ENCODE measurements around the gene SHC4.

The SHC4 gene

DNA sequence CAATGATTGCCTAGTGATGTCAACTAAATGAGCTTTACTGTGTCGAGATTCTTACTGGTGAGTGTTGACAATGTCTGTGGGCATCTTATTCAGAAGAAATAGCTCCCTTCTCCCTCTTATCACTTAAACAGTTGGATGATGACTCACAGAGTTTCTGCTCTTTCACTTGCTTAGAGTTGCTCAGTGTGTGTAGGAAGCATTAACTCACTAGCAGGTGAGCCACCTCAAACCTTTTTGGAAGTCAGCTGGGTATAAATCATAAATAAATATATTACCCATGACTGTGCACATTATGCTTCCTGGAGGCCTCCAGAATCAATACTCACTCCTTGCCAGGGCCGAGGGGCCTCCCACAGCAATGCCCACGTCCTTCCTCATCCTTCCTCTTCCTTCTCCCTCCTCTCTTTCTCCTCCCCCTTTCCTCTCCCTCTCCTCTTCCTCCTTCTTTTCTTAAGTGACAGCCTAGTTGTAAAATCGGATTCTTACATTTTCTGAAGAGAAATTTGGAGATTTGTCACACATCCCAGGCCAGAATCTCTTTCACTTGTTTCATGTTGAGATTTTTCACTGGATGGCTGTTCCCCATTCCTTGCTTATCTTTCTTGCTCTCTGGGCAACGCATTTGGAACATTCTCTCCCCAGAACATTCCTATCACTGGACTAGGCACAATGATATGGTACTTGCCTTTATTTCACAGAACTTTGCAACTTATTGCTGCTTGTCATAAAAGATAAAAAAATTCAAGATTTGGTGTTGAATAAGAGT, 17.5 kb downstream of the SHC4 start:
- no peak overlapping the region for H3K4me3 ChIP-seq (IDR thresholded peaks at IDR 0.05; ENCODE audit: insufficient read depth, low read depth, low read length)
- TF ChIP-seq CTCF (conservative IDR thresholded peaks at IDR 0.05; ENCODE audit: low read depth, low read length), result no peak
- no peaks in the 10 kb centered on the region for H3K4me1 ChIP-seq (ENCODE audit: low read depth, poor library complexity, severe bottlenecking)
- no peak overlapping the region for H3K27ac ChIP-seq
- no peaks in the 10 kb centered on the region for H3K27me3 ChIP-seq (ENCODE audit: insufficient read depth, low read depth)
- no peaks in the 10 kb centered on the region for H4K20me1 ChIP-seq (ENCODE audit: insufficient read depth)
- no peak overlapping the region for H3K4me2 ChIP-seq
- H3K79me2 ChIP-seq (ENCODE audit: insufficient read depth, low read depth), result no peaks in the 10 kb centered on the region
- H2AFZ ChIP-seq (ENCODE audit: low read depth), result no peak overlapping the region
- no peak overlapping the region for H3K9ac ChIP-seq
- H3K36me3 ChIP-seq (ENCODE audit: insufficient read depth), result no peaks in the 10 kb centered on the region

GRCh38 chr15:48945386-48945785, 18.3 kb downstream of the SHC4 start:
- no peaks in the 10 kb centered on the region for H3K36me3 ChIP-seq (ENCODE audit: insufficient read depth)
- TF ChIP-seq CTCF (conservative IDR thresholded peaks at IDR 0.05; ENCODE audit: low read depth, low read length), result no peak
- H3K27me3 ChIP-seq (ENCODE audit: insufficient read depth, low read depth), result no peaks in the 10 kb centered on the region
- no peaks in the 10 kb centered on the region for H4K20me1 ChIP-seq (ENCODE audit: insufficient read depth)
- no peaks in the 10 kb centered on the region for H3K4me1 ChIP-seq (ENCODE audit: low read depth, poor library complexity, severe bottlenecking)
- no peaks in the 10 kb centered on the region for H3K79me2 ChIP-seq (ENCODE audit: insufficient read depth, low read depth)
- no peak overlapping the region for H3K4me2 ChIP-seq
- H2AFZ ChIP-seq (ENCODE audit: low read depth), result no peak overlapping the region
- H3K4me3 ChIP-seq (IDR thresholded peaks at IDR 0.05; ENCODE audit: insufficient read depth, low read depth, low read length), result no peak overlapping the region
- H3K27ac ChIP-seq, result no peak overlapping the region
- H3K9ac ChIP-seq, result no peak overlapping the region

DNA sequence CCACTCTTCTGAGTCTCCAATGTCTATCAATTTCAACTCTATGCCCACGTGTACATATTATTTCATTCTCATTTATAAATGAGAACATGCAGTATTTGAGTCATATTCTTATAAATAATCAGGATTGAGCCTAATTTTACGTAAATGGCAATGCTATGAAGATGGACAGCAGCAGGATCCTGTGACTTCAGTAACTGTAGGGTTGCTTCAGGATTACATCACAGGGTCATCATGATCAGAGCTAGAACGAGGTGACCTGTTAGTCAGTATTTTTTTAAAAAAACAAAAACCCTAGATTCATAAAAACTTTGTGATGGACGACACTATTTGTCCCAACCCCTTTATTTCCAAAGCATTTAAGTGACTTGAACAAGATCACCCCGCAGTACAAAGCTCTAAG, 21.8 kb downstream of the SHC4 start:
- no peaks in the 10 kb centered on the region for H3K4me1 ChIP-seq (ENCODE audit: low read depth, poor library complexity, severe bottlenecking)
- TF ChIP-seq CTCF (conservative IDR thresholded peaks at IDR 0.05; ENCODE audit: low read depth, low read length), result no peak
- H3K9ac ChIP-seq, result no peak overlapping the region
- no peak overlapping the region for H3K4me3 ChIP-seq (IDR thresholded peaks at IDR 0.05; ENCODE audit: insufficient read depth, low read depth, low read length)
- no peaks in the 10 kb centered on the region for H4K20me1 ChIP-seq (ENCODE audit: insufficient read depth)
- no peak overlapping the region for H3K27ac ChIP-seq
- no peak overlapping the region for H3K4me2 ChIP-seq
- no peaks in the 10 kb centered on the region for H3K27me3 ChIP-seq (ENCODE audit: insufficient read depth, low read depth)
- no peaks in the 10 kb centered on the region for H3K79me2 ChIP-seq (ENCODE audit: insufficient read depth, low read depth)
- no peak overlapping the region for H2AFZ ChIP-seq (ENCODE audit: low read depth)
- H3K36me3 ChIP-seq (ENCODE audit: insufficient read depth), result no peaks in the 10 kb centered on the region

- Histone ChIP-seq H3K36me3 (ENCODE audit: insufficient read depth) (no peaks in the 10 kb centered on the region), H3K4me2 (no peak overlapping the region), H4K20me1 (ENCODE audit: insufficient read depth) (no peaks in the 10 kb centered on the region), H3K9ac (no peak overlapping the region), H3K4me1 (ENCODE audit: low read depth, poor library complexity, severe bottlenecking) (no peaks in the 10 kb centered on the region), H2AFZ (ENCODE audit: low read depth) (no peak overlapping the region), H3K27me3 (ENCODE audit: insufficient read depth, low read depth) (no peaks in the 10 kb centered on the region), H3K79me2 (ENCODE audit: insufficient read depth, low read depth) (no peaks in the 10 kb centered on the region), H3K27ac (no peak overlapping the region), H3K4me3 (IDR thresholded peaks at IDR 0.05; ENCODE audit: insufficient read depth, low read depth, low read length) (no peak overlapping the region)
- TF ChIP-seq CTCF (conservative IDR thresholded peaks at IDR 0.05; ENCODE audit: low read depth, low read length), result no peak
Observed at GRCh38 chr15:48940508-48940907, 23.2 kb downstream of the SHC4 start.
